ENCODE measurements around the gene AFF3.

AFF3 gene

DNA sequence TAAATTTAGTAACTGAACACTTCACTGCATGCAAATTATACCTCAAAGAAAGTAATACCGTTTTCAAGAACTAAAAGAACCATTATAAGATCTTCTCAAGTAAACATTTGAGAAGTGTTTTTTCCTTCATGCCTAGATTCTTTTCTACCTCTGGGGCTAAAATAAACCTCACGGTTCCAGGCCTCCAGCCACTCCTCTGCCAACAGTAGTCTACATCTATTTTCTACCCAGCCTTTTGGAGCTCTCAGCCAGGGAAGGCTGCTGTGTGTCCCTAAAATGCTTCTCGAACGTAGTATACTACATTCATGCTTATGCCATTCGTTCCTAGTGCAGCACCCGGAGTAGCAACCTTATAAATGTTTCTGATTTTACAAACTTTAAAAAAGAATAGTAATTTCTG is 219.7 kb downstream of the AFF3 start:
- CTCF ChIA-PET = no interaction called here
- POLR2A ChIA-PET = no interaction called here
- no peak for DNase-seq (ENCODE audit: extremely low spot score)
- TF ChIP-seq, protein P1, sequence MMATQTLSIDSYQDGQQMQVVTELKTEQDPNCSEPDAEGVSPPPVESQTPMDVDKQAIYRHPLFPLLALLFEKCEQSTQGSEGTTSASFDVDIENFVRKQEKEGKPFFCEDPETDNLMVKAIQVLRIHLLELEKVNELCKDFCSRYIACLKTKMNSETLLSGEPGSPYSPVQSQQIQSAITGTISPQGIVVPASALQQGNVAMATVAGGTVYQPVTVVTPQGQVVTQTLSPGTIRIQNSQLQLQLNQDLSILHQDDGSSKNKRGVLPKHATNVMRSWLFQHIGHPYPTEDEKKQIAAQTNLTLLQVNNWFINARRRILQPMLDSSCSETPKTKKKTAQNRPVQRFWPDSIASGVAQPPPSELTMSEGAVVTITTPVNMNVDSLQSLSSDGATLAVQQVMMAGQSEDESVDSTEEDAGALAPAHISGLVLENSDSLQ (IDR thresholded peaks at IDR 0.05) = no peak
- no peak for TF ChIP-seq SUZ12 (IDR thresholded peaks at IDR 0.05)
- no peak for TF ChIP-seq FOXA1 (IDR thresholded peaks at IDR 0.05)

DNA sequence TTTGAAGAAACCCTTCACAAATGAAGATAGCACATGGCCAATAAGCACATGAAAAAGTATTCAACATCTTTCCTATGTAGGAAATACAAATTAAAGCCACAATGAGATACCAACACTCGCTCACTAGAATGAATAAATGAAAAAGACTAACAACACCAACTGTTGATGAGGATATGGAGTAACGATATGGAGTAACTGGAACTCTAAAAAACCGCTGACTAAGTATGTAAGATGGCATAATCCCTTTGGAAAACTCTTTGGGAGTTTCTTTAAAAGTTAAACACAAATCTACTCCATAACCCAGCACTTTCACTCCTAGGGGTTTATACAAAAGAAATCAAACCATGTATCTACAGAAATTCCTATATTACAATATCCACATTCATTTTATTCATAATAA is 220.5 kb downstream of the AFF3 start:
- TF ChIP-seq ELF4 (IDR thresholded peaks at IDR 0.05) = no peak
- no peak for TF ChIP-seq BHLHE40 (IDR thresholded peaks at IDR 0.05; ENCODE audit: borderline replicate concordance)
- TF ChIP-seq CTBP1 (IDR thresholded peaks at IDR 0.05; ENCODE audit: borderline replicate concordance) = no peak
- TF ChIP-seq HDGF (IDR thresholded peaks at IDR 0.05; ENCODE audit: borderline replicate concordance) = no peak
- no peak for TF ChIP-seq FOXM1 (IDR thresholded peaks at IDR 0.05; ENCODE audit: borderline replicate concordance)
- TF ChIP-seq TARDBP (IDR thresholded peaks at IDR 0.05) = no peak
- no peak for TF ChIP-seq FOXK2 (IDR thresholded peaks at IDR 0.05)
- TF ChIP-seq SUZ12 (IDR thresholded peaks at IDR 0.05) = no peak
- TF ChIP-seq ZNF384 (IDR thresholded peaks at IDR 0.05) = no peak
- TF ChIP-seq, protein P1 (IDR thresholded peaks at IDR 0.05) = no peak
- TF ChIP-seq L3MBTL2 (conservative IDR thresholded peaks at IDR 0.05) = no peak
- no peak for TF ChIP-seq LEF1 (IDR thresholded peaks at IDR 0.05; ENCODE audit: borderline replicate concordance)
- TF ChIP-seq FOXA1 (IDR thresholded peaks at IDR 0.05) = no peak
- ChIA-PET POLR2A (no interaction called here), CTCF (no interaction called here)
- no peak for DNase-seq (ENCODE audit: extremely low spot score)

DNA sequence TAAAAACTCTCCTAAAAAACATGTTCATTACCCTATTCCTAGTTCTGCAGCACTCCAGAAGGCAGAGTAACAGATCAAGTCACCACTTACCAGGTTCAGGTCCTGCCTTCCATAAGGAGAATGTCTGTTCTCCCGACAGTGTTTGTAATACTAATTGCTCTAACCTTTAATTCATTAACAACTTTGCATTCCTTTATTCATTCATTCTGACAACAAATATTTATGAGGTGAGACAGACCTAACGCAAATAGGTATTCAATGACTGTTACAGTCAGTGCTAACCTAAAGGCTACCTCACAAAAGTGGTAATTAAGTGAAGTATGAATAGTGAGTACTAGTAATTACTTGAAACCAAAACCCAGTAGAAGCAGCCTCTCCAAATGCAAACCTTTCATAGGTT is 224.0 kb downstream of the AFF3 start:
- CTCF ChIA-PET = no interaction called here
- TF ChIP-seq FOXA1 (IDR thresholded peaks at IDR 0.05) = no peak
- TF ChIP-seq CTBP1 (IDR thresholded peaks at IDR 0.05; ENCODE audit: borderline replicate concordance) = no peak
- TF ChIP-seq FOXK2 (IDR thresholded peaks at IDR 0.05) = no peak
- TF ChIP-seq L3MBTL2 (conservative IDR thresholded peaks at IDR 0.05) = no peak
- TF ChIP-seq BHLHE40 (IDR thresholded peaks at IDR 0.05; ENCODE audit: borderline replicate concordance) = no peak
- TF ChIP-seq HDGF (IDR thresholded peaks at IDR 0.05; ENCODE audit: borderline replicate concordance) = no peak
- no peak for TF ChIP-seq ZNF384 (IDR thresholded peaks at IDR 0.05)
- TF ChIP-seq TARDBP (IDR thresholded peaks at IDR 0.05) = no peak
- no peak for TF ChIP-seq SUZ12 (IDR thresholded peaks at IDR 0.05)
- no peak for TF ChIP-seq ELF4 (IDR thresholded peaks at IDR 0.05)
- no peak for TF ChIP-seq FOXM1 (IDR thresholded peaks at IDR 0.05; ENCODE audit: borderline replicate concordance)
- TF ChIP-seq LEF1 (IDR thresholded peaks at IDR 0.05; ENCODE audit: borderline replicate concordance) = no peak
- TF ChIP-seq, protein P1 (IDR thresholded peaks at IDR 0.05) = no peak
- no peak for TF ChIP-seq ARNT (IDR thresholded peaks at IDR 0.05)
- TF ChIP-seq NFRKB (IDR thresholded peaks at IDR 0.05) = no peak
- POLR2A ChIA-PET = no interaction called here
- DNase-seq (ENCODE audit: extremely low spot score) = no peak

GRCh38 chr2:99915108-99915675 is 227.2 kb downstream of the AFF3 start:
- CTCF ChIA-PET = no interaction called here
- DNase-seq (ENCODE audit: extremely low spot score) = no peak
- no peak for TF ChIP-seq FOXK2 (IDR thresholded peaks at IDR 0.05)
- TF ChIP-seq FOXA1 (IDR thresholded peaks at IDR 0.05) = no peak
- no peak for TF ChIP-seq FOXM1 (IDR thresholded peaks at IDR 0.05; ENCODE audit: borderline replicate concordance)
- no peak for TF ChIP-seq HDGF (IDR thresholded peaks at IDR 0.05; ENCODE audit: borderline replicate concordance)
- TF ChIP-seq ZNF384 (IDR thresholded peaks at IDR 0.05) = no peak
- TF ChIP-seq LEF1 (IDR thresholded peaks at IDR 0.05; ENCODE audit: borderline replicate concordance) = no peak
- TF ChIP-seq L3MBTL2 (conservative IDR thresholded peaks at IDR 0.05) = no peak
- TF ChIP-seq CTBP1 (IDR thresholded peaks at IDR 0.05; ENCODE audit: borderline replicate concordance) = no peak
- no peak for TF ChIP-seq ARNT (IDR thresholded peaks at IDR 0.05)
- TF ChIP-seq TARDBP (IDR thresholded peaks at IDR 0.05) = no peak
- no peak for TF ChIP-seq BHLHE40 (IDR thresholded peaks at IDR 0.05; ENCODE audit: borderline replicate concordance)
- no peak for TF ChIP-seq ELF4 (IDR thresholded peaks at IDR 0.05)
- no peak for TF ChIP-seq SUZ12 (IDR thresholded peaks at IDR 0.05)
- POLR2A ChIA-PET = no interaction called here

DNA sequence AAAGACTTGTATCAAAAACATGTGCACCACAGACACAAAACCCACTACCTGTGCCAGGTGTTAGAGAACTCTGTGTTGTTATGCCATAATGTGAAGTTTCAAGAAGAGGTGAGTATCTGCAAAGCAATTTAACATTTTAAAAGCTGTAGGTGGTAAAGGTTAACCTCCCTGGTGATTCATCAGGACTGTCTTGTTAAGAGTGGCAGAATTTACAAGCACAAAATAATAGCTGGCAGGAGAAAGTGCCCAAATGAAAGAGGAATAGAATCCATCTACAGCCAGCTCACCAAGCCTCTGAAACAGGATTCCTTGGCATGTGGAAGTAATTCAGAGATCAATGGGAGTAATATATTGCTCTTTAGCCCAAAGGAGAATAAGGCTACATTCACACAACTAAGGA is 230.7 kb downstream of the AFF3 start:
- DNase-seq (ENCODE audit: extremely low spot score) = no peak
- ChIA-PET CTCF (no interaction called here), POLR2A (no interaction called here)
- TF ChIP-seq L3MBTL2 (conservative IDR thresholded peaks at IDR 0.05) = no peak
- no peak for TF ChIP-seq LEF1 (IDR thresholded peaks at IDR 0.05; ENCODE audit: borderline replicate concordance)
- TF ChIP-seq NFRKB (IDR thresholded peaks at IDR 0.05) = no peak
- no peak for TF ChIP-seq ARNT (IDR thresholded peaks at IDR 0.05)
- no peak for TF ChIP-seq BHLHE40 (IDR thresholded peaks at IDR 0.05; ENCODE audit: borderline replicate concordance)

- DNase-seq (ENCODE audit: extremely low spot score) = no peak
- ChIA-PET CTCF (no interaction called here), POLR2A (no interaction called here)
- TF ChIP-seq CTBP1 (IDR thresholded peaks at IDR 0.05; ENCODE audit: borderline replicate concordance) = no peak
- TF ChIP-seq NFRKB (IDR thresholded peaks at IDR 0.05) = no peak
- TF ChIP-seq SUZ12 (IDR thresholded peaks at IDR 0.05) = no peak
- no peak for TF ChIP-seq FOXA1 (IDR thresholded peaks at IDR 0.05)
- TF ChIP-seq HDGF (IDR thresholded peaks at IDR 0.05; ENCODE audit: borderline replicate concordance) = no peak
- no peak for TF ChIP-seq ELF4 (IDR thresholded peaks at IDR 0.05)
- no peak for TF ChIP-seq L3MBTL2 (conservative IDR thresholded peaks at IDR 0.05)
- no peak for TF ChIP-seq SP1 (IDR thresholded peaks at IDR 0.05)
- no peak for TF ChIP-seq LEF1 (IDR thresholded peaks at IDR 0.05; ENCODE audit: borderline replicate concordance)
Observed at GRCh38 chr2:99910902-99911301, 231.5 kb downstream of the AFF3 start.

Measured in HEK293T (cell line).